Type B pancreatic cell (in vitro differentiated cells): ENCODE measurements around the gene CREB3L2. TPM values are rescaled to one million over a fixed set of nuclear protein-coding genes. Genes with fewer than 3 reads are reported as not detected.
A peak's percentile ranks its signal among the peaks of the same experiment; 100 is the strongest.

ENCODE experiments used
- DNase-seq: peaks from one replicate; pipeline ENCODE4 v3.0.0; 2021; ENCODE audit warnings: mixed read lengths; ENCODE audit not compliant: unreplicated experiment; ENCODE audit errors: extremely low spot score
- H3K27ac Mint-ChIP-seq: 2 replicates; pipeline ENCODE4 v1.8.0; 2021; ENCODE audit warnings: mild to moderate bottlenecking, mixed read lengths
- H3K27me3 Mint-ChIP-seq: 2 replicates; pipeline ENCODE4 v1.8.0; 2021; ENCODE audit warnings: mixed read lengths
- H3K36me3 Mint-ChIP-seq: 2 replicates; pipeline ENCODE4 v1.8.0; 2021; ENCODE audit warnings: mixed read lengths
- H3K4me1 Mint-ChIP-seq: one replicate; pipeline ENCODE4 v1.8.0; 2021; ENCODE audit warnings: mixed read lengths; ENCODE audit not compliant: unreplicated experiment
- H3K4me3 Mint-ChIP-seq: 2 replicates; pipeline ENCODE4 v1.8.0; 2021; ENCODE audit warnings: mild to moderate bottlenecking, mixed read lengths
- H3K9me3 Mint-ChIP-seq: 2 replicates; pipeline ENCODE4 v1.8.0; 2021; ENCODE audit warnings: mixed read lengths
- CTCF ChIP-seq: fragments of 200-600 bp; sonication (generic); conservative IDR thresholded peaks from 2 replicates; pipeline ENCODE4 v1.5.0; 2021; ENCODE audit warnings: antibody characterized with exemption, mild to moderate bottlenecking
- total RNA-seq: library from RNA; stranded (reverse); gene quantifications from 2 replicates; pipeline ENCODE4 v1.2.1, GENCODE V29; 2021; ENCODE audit warnings: low replicate concordance

CREB3L2 gene
- total RNA-seq, 1 donor from 2014 or later: 85.8 TPM

GRCh38 chr7:137981175-137981574 lies 20.7 kb downstream of the CREB3L2 start:
- Mint-ChIP-seq H3K27me3 (no peaks in the 10 kb centered on the region), H3K36me3 (peaks cover 59% of the 10 kb centered on the region), H3K9me3 (peaks cover 5% of the 10 kb centered on the region), H3K4me1 (peaks cover 48% of the 10 kb centered on the region), H3K27ac (peak overlapping the region; percentile 94), H3K4me3 (peak overlapping the region; percentile 63)
- no peak for DNase-seq
- no peak for TF ChIP-seq CTCF

- Mint-ChIP-seq H3K4me1 (peaks cover 46% of the 10 kb centered on the region), H3K27me3 (no peaks in the 10 kb centered on the region), H3K27ac (no peak overlapping the region), H3K36me3 (peaks cover 61% of the 10 kb centered on the region), H3K9me3 (peaks cover 5% of the 10 kb centered on the region), H3K4me3 (no peak overlapping the region)
- no peak for TF ChIP-seq CTCF
- DNase-seq: no peak
Measured at GRCh38 chr7:137980308-137980707, 21.6 kb downstream of the CREB3L2 start.

GRCh38 chr7:137978464-137979237 lies 23.2 kb downstream of the CREB3L2 start:
- no peak for DNase-seq
- Mint-ChIP-seq H3K27ac (peak overlapping the region; percentile 68), H3K4me1 (peaks cover 49% of the 10 kb centered on the region), H3K9me3 (peaks cover 5% of the 10 kb centered on the region), H3K36me3 (peaks cover 55% of the 10 kb centered on the region), H3K27me3 (no peaks in the 10 kb centered on the region), H3K4me3 (no peak overlapping the region)
- TF ChIP-seq CTCF: no peak

- Mint-ChIP-seq H3K9me3 (no peaks in the 10 kb centered on the region), H3K27ac (peak overlapping the region; percentile 72), H3K4me1 (peaks cover 44% of the 10 kb centered on the region), H3K27me3 (no peaks in the 10 kb centered on the region), H3K4me3 (no peak overlapping the region), H3K36me3 (peaks cover 44% of the 10 kb centered on the region)
- no peak for TF ChIP-seq CTCF
- no peak for DNase-seq
Measured at GRCh38 chr7:137977173-137977572, 24.7 kb downstream of the CREB3L2 start.

GRCh38 chr7:137976696-137977095 lies 25.2 kb downstream of the CREB3L2 start:
- H3K9me3 Mint-ChIP-seq: no peaks in the 10 kb centered on the region
- DNase-seq: no peak
- H3K36me3 Mint-ChIP-seq: peaks cover 43% of the 10 kb centered on the region
- peaks cover 42% of the 10 kb centered on the region for H3K4me1 Mint-ChIP-seq
- H3K4me3 Mint-ChIP-seq: peak overlapping the region; percentile 39
- no peak for TF ChIP-seq CTCF
- no peaks in the 10 kb centered on the region for H3K27me3 Mint-ChIP-seq
- H3K27ac Mint-ChIP-seq: no peak overlapping the region
